Parathyroid adenoma (tissue), 2 donors: ENCODE data around the gene PKP1.
"Not testable (repeated sequence)": the region's sequence is repeated elsewhere in the genome, so short reads cannot be mapped to it uniquely, and the experiment has no call there.

ENCODE experiments used
- H2AFZ ChIP-seq: fragments of 300-600 bp; sonication (generic); one replicate; pipeline ENCODE4 v1.7.0; 2017; ENCODE audit warnings: antibody characterized with exemption, mild to moderate bottlenecking
- H3K27ac ChIP-seq: fragments of 300-600 bp; sonication (generic); one replicate; pipeline ENCODE4 v1.7.0; 2017
- H3K27me3 ChIP-seq: fragments of 300-600 bp; sonication (generic); one replicate; pipeline ENCODE4 v1.7.0; 2017; ENCODE audit warnings: low read length; ENCODE audit not compliant: control insufficient read depth, insufficient read depth
- H3K36me3 ChIP-seq: fragments of 300-600 bp; sonication (generic); one replicate; pipeline ENCODE4 v1.7.0; 2017; ENCODE audit warnings: low read length; ENCODE audit not compliant: control insufficient read depth, insufficient read depth
- H3K4me1 ChIP-seq: fragments of 300-600 bp; sonication (generic); one replicate; pipeline ENCODE4 v1.7.0; 2017; ENCODE audit warnings: control low read depth
- H3K4me2 ChIP-seq: fragments of 300-600 bp; sonication (generic); one replicate; pipeline ENCODE4 v1.7.0; 2017; ENCODE audit warnings: low read length
- H3K4me3 ChIP-seq: fragments of 300-600 bp; sonication (generic); one replicate; pipeline ENCODE4 v1.7.0; 2017; ENCODE audit warnings: low read depth, low read length
- H3K79me2 ChIP-seq: fragments of 300-600 bp; sonication (generic); one replicate; pipeline ENCODE4 v1.7.0; 2017; ENCODE audit warnings: control low read depth
- H3K9ac ChIP-seq: fragments of 300-600 bp; sonication (generic); one replicate; pipeline ENCODE4 v1.7.0; 2017; ENCODE audit warnings: mild to moderate bottlenecking
- H3K9me3 ChIP-seq: fragments of 300-600 bp; sonication (generic); one replicate; pipeline ENCODE4 v1.7.0; 2017; ENCODE audit warnings: low read length; ENCODE audit not compliant: control insufficient read depth
- TF ChIP-seq, protein P1 (sequence below): fragments of 300-600 bp; sonication (generic); IDR thresholded peaks from one replicate; pipeline ENCODE4 v1.7.0; 2017; ENCODE audit warnings: antibody characterized with exemption, mild to moderate bottlenecking
- donor health status: primary hyperparathyroidism.

The PKP1 gene, protein sequence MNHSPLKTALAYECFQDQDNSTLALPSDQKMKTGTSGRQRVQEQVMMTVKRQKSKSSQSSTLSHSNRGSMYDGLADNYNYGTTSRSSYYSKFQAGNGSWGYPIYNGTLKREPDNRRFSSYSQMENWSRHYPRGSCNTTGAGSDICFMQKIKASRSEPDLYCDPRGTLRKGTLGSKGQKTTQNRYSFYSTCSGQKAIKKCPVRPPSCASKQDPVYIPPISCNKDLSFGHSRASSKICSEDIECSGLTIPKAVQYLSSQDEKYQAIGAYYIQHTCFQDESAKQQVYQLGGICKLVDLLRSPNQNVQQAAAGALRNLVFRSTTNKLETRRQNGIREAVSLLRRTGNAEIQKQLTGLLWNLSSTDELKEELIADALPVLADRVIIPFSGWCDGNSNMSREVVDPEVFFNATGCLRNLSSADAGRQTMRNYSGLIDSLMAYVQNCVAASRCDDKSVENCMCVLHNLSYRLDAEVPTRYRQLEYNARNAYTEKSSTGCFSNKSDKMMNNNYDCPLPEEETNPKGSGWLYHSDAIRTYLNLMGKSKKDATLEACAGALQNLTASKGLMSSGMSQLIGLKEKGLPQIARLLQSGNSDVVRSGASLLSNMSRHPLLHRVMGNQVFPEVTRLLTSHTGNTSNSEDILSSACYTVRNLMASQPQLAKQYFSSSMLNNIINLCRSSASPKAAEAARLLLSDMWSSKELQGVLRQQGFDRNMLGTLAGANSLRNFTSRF

DNA sequence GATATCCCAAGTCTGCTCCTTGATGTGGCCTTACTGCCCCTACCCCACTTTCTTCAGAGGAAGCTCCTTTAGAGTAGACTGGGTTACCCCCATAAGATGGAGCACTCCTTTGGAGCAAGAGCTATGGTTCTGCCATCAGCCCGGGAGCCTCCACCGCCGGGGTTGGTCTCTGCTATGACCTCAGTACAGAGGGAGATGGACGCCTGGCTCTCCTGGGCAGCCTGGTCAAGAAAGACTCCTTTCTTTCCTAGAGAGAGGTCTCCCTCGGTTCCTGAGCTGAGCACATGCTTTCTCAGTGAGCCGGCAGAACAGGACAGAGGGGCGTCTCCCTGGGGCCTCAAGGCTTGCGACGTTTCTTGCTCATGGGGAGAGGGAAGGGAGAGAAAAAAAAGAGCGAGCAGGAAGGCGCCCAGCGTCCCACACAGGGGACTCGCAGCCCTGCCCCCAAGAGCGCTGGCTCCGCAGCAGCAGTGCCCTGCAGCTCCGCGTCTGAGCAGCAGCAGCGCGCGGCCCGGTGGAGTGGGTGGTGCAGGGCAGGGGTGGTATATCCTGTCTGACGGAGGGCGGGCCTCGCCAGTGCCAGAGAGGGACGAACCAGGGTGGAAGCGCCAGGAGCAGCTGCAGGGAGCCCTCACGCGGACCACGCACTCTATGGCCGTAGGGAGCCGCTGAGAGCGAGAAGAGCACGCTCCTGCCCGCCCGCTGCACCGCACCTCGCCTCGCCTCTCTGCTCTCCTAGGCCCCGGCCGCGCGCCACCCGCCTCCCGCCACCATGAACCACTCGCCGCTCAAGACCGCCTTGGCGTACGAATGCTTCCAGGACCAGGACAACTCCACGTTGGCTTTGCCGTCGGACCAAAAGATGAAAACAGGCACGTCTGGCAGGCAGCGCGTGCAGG lies at the start of gene PKP1:
TSS of gene PKP1 (plus strand) at position 576 of the 899 bp plus-strand sequence. CDS start at position 773, 197 bp downstream.
- Histone ChIP-seq H3K9ac (no peak within 1 kb of the TSS), H3K4me1 (no peaks in the 10 kb centered on the region), H3K4me2 (peak within 1 kb of the TSS; percentile 55), H3K27me3 (no peaks in the 10 kb centered on the region), H3K27ac (no peak within 1 kb of the TSS), H3K79me2 (no peaks in the 10 kb centered on the region), H2AFZ (peak within 1 kb of the TSS; percentile 64), H3K9me3 (no peaks in the 10 kb centered on the region), H3K36me3 (no peaks in the 10 kb centered on the region), H3K4me3 (no peak within 1 kb of the TSS)
- TF ChIP-seq, protein P1, sequence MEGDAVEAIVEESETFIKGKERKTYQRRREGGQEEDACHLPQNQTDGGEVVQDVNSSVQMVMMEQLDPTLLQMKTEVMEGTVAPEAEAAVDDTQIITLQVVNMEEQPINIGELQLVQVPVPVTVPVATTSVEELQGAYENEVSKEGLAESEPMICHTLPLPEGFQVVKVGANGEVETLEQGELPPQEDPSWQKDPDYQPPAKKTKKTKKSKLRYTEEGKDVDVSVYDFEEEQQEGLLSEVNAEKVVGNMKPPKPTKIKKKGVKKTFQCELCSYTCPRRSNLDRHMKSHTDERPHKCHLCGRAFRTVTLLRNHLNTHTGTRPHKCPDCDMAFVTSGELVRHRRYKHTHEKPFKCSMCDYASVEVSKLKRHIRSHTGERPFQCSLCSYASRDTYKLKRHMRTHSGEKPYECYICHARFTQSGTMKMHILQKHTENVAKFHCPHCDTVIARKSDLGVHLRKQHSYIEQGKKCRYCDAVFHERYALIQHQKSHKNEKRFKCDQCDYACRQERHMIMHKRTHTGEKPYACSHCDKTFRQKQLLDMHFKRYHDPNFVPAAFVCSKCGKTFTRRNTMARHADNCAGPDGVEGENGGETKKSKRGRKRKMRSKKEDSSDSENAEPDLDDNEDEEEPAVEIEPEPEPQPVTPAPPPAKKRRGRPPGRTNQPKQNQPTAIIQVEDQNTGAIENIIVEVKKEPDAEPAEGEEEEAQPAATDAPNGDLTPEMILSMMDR = no peak

DNA sequence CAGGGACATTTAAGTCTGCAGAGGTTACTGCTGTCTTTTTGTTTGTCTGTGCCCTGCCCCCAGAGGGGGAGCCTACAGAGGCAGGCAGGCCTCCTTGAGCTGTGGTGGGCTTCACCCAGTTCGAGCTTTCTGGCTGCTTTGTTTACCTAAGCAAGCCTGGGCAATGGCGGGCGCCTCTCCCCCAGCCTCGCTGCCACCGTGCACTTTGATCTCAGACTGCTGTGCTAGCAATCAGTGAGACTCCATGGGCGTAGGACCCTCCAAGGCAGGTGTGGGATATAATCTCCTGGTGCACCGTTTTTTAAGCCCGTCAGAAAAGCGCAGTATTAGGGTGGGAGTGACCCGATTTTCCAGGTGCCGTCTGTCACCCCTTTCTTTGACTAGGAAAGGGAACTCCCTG lies 43.7 kb upstream of the PKP1 start:
- not testable (repeated sequence) for H3K36me3 ChIP-seq, H3K79me2 ChIP-seq, H3K27me3 ChIP-seq, H3K9ac ChIP-seq, H3K4me1 ChIP-seq, H3K9me3 ChIP-seq, H2AFZ ChIP-seq, H3K4me2 ChIP-seq, H3K27ac ChIP-seq, H3K4me3 ChIP-seq

DNA sequence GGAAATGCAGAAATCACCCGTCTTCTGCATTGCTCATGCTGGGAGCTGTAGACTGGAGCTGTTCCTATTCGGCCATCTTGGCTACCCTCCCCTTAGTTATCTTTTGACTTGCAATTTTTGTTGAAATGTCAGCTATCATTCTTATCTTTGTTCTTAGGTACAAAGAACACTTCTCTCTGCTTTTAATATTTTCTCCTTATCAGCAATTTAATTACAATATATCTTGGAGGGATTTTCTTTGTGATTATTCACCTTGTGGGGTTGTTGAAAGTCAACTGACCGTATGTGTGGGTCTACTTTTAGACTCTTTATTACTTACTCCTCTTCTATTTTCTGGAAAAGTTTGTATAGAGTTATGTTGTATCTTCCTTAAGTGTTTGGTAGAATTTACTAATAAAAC lies 43.1 kb upstream of the PKP1 start:
- TF ChIP-seq, protein P1 = no peak
- H3K4me1 ChIP-seq = no peaks in the 10 kb centered on the region
- no peaks in the 10 kb centered on the region for H3K79me2 ChIP-seq
- no peaks in the 10 kb centered on the region for H3K9me3 ChIP-seq
- no peak overlapping the region for H3K4me3 ChIP-seq
- H3K27me3 ChIP-seq = no peaks in the 10 kb centered on the region
- no peak overlapping the region for H2AFZ ChIP-seq
- H3K4me2 ChIP-seq = no peak overlapping the region
- no peaks in the 10 kb centered on the region for H3K36me3 ChIP-seq
- H3K9ac ChIP-seq = no peak overlapping the region
- H3K27ac ChIP-seq = no peak overlapping the region

DNA sequence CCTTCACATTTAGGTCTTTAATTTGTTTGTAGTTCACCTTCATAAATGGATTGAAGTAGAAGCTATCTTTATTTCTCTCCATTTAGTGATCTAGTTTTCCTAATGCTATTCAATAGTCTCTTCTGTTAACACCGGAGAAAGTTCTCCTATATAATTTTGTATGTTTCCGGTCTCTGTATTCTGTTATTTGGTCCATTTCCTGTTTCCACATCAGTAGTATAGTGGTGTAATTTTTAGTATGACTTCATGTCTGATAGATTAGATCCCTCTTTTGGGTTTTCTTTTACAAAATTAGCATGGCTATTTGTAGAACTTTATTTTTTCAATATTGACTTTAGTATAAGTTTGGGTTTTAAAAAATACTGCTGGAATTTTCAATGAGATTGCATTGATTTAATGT lies 41.6 kb upstream of the PKP1 start:
- no peaks in the 10 kb centered on the region for H3K36me3 ChIP-seq
- no peaks in the 10 kb centered on the region for H3K4me1 ChIP-seq
- H3K9ac ChIP-seq = no peak overlapping the region
- no peak overlapping the region for H3K4me3 ChIP-seq
- no peaks in the 10 kb centered on the region for H3K9me3 ChIP-seq
- H3K27ac ChIP-seq = no peak overlapping the region
- no peaks in the 10 kb centered on the region for H3K27me3 ChIP-seq
- H3K4me2 ChIP-seq = no peak overlapping the region
- no peak overlapping the region for H2AFZ ChIP-seq
- H3K79me2 ChIP-seq = no peaks in the 10 kb centered on the region
- TF ChIP-seq, protein P1 = no peak

DNA sequence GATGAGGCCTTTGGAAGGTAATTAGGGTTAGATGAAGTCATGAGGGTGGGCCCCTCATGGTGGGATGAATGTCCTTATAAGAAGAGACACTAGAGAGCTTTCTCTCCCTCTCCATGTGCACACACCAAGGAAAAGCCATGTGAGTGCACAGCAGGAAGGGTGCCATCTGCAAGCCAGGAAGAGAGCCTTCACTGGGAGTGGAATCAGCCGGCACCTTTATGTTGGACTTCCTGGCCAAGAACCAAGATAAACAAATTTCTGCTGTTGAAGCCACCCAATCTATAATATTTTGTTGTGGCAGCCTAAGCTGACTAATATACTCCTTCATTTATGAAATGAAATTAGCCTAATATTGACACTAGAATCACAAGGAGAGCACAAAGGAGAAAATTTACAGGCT lies 38.2 kb upstream of the PKP1 start:
- H3K9me3 ChIP-seq = no peaks in the 10 kb centered on the region
- H3K79me2 ChIP-seq = no peaks in the 10 kb centered on the region
- H3K4me1 ChIP-seq = no peaks in the 10 kb centered on the region
- no peaks in the 10 kb centered on the region for H3K27me3 ChIP-seq
- H3K9ac ChIP-seq = no peak overlapping the region
- H3K36me3 ChIP-seq = no peaks in the 10 kb centered on the region
- no peak overlapping the region for H3K4me3 ChIP-seq
- no peak overlapping the region for H2AFZ ChIP-seq
- TF ChIP-seq, protein P1 = no peak
- no peak overlapping the region for H3K4me2 ChIP-seq
- H3K27ac ChIP-seq = no peak overlapping the region
